ENCODE results near the gene PIK3IP1. TPM values are rescaled to one million over a fixed set of nuclear protein-coding genes. Genes with fewer than 3 reads are reported as not detected.

The PIK3IP1 gene
- total and polyA plus RNA-seq, 9 donors, result 2.7 to 4.8 (median 3.2) TPM

- peaks cover 12% of the 10 kb centered on the region for H3K27me3 ChIP-seq (ENCODE audit: control insufficient read depth, insufficient read depth, low read length)
- peaks cover 29% of the 10 kb centered on the region for H3K4me1 ChIP-seq (ENCODE audit: control insufficient read depth, insufficient read depth, low read length)
- peak overlapping the region; percentile 89 for H3K27ac ChIP-seq (ENCODE audit: low read length)
- no peaks in the 10 kb centered on the region for H3K9me3 ChIP-seq (replicated peaks; ENCODE audit: control insufficient read depth, low read depth, low read length)
- under 1% methylated on average over 80 of the region's 95 CpGs for WGBS (ENCODE audit: insufficient coverage)
- peak overlapping the region; percentile 58 for H3K4me3 ChIP-seq (ENCODE audit: low read length)
- H3K36me3 ChIP-seq (ENCODE audit: control insufficient read depth, insufficient read depth, low read length), result no peaks in the 10 kb centered on the region
- peak; percentile 96 for DNase-seq
These were observed 1.5 kb downstream of the PIK3IP1 start for GRCh38 chr22:31290494-31291471.

- peaks cover 36% of the 10 kb centered on the region for H3K4me1 ChIP-seq (ENCODE audit: control insufficient read depth, insufficient read depth, low read length)
- DNase-seq, result no peak
- H3K4me3 ChIP-seq (ENCODE audit: low read length), result no peak overlapping the region
These were observed 2.9 kb downstream of the PIK3IP1 start for GRCh38 chr22:31289344-31289743.

GRCh38 chr22:31288496-31289240 lies 3.6 kb downstream of the PIK3IP1 start:
- no peaks in the 10 kb centered on the region for H3K36me3 ChIP-seq (ENCODE audit: control insufficient read depth, insufficient read depth, low read length)
- no peaks in the 10 kb centered on the region for H3K9me3 ChIP-seq (replicated peaks; ENCODE audit: control insufficient read depth, low read depth, low read length)
- H3K27me3 ChIP-seq (ENCODE audit: control insufficient read depth, insufficient read depth, low read length), result peaks cover 12% of the 10 kb centered on the region
- no peak overlapping the region for H3K4me3 ChIP-seq (ENCODE audit: low read length)
- H3K4me1 ChIP-seq (ENCODE audit: control insufficient read depth, insufficient read depth, low read length), result peaks cover 37% of the 10 kb centered on the region
- no peak overlapping the region for H3K27ac ChIP-seq (ENCODE audit: low read length)
- WGBS (ENCODE audit: insufficient coverage), result 66% methylated on average over 4 of the region's 5 CpGs
- DNase-seq, result no peak

More at GRCh38 chr22:31289344-31289743, 2.9 kb downstream of the PIK3IP1 start:
- Histone ChIP-seq H3K27me3 (ENCODE audit: control insufficient read depth, insufficient read depth, low read length) (peaks cover 12% of the 10 kb centered on the region), H3K27ac (ENCODE audit: low read length) (no peak overlapping the region), H3K36me3 (ENCODE audit: control insufficient read depth, insufficient read depth, low read length) (no peaks in the 10 kb centered on the region), H3K9me3 (replicated peaks; ENCODE audit: control insufficient read depth, low read depth, low read length) (no peaks in the 10 kb centered on the region)
- WGBS (ENCODE audit: insufficient coverage), result 80% methylated on average over 12 of the region's 13 CpGs

GRCh38 chr22:31287818-31288495 lies 4.3 kb downstream of the PIK3IP1 start:
- WGBS (ENCODE audit: insufficient coverage), result 66% methylated on average over 4 of the region's 6 CpGs
- Histone ChIP-seq H3K9me3 (replicated peaks; ENCODE audit: control insufficient read depth, low read depth, low read length) (no peaks in the 10 kb centered on the region), H3K36me3 (ENCODE audit: control insufficient read depth, insufficient read depth, low read length) (no peaks in the 10 kb centered on the region), H3K27ac (ENCODE audit: low read length) (no peak overlapping the region), H3K4me1 (ENCODE audit: control insufficient read depth, insufficient read depth, low read length) (peaks cover 40% of the 10 kb centered on the region), H3K27me3 (ENCODE audit: control insufficient read depth, insufficient read depth, low read length) (peaks cover 12% of the 10 kb centered on the region), H3K4me3 (ENCODE audit: low read length) (no peak overlapping the region)
- no peak for DNase-seq

- H3K36me3 ChIP-seq (ENCODE audit: control insufficient read depth, insufficient read depth, low read length), result peaks cover 4% of the 10 kb centered on the region
- 71% methylated on average over 6 of the region's 8 CpGs for WGBS (ENCODE audit: insufficient coverage)
- no peaks in the 10 kb centered on the region for H3K9me3 ChIP-seq (replicated peaks; ENCODE audit: control insufficient read depth, low read depth, low read length)
- H3K4me3 ChIP-seq (ENCODE audit: low read length), result no peak overlapping the region
- H3K27me3 ChIP-seq (ENCODE audit: control insufficient read depth, insufficient read depth, low read length), result peaks cover 8% of the 10 kb centered on the region
- peak; percentile 55 for DNase-seq
- H3K4me1 ChIP-seq (ENCODE audit: control insufficient read depth, insufficient read depth, low read length), result peaks cover 33% of the 10 kb centered on the region
- H3K27ac ChIP-seq (ENCODE audit: low read length), result no peak overlapping the region
These were observed 5.7 kb downstream of the PIK3IP1 start for GRCh38 chr22:31286360-31287255.

GRCh38 chr22:31284281-31285155 lies 7.8 kb downstream of the PIK3IP1 start:
- 11% methylated on average over 3 of the region's 3 CpGs for WGBS (ENCODE audit: insufficient coverage)
- no peak for DNase-seq

GRCh38 chr22:31282748-31283468 lies 9.4 kb downstream of the PIK3IP1 start:
- H3K9me3 ChIP-seq (replicated peaks; ENCODE audit: control insufficient read depth, low read depth, low read length), result no peaks in the 10 kb centered on the region
- peaks cover 14% of the 10 kb centered on the region for H3K4me1 ChIP-seq (ENCODE audit: control insufficient read depth, insufficient read depth, low read length)
- peaks cover 20% of the 10 kb centered on the region for H3K36me3 ChIP-seq (ENCODE audit: control insufficient read depth, insufficient read depth, low read length)
- H3K27me3 ChIP-seq (ENCODE audit: control insufficient read depth, insufficient read depth, low read length), result no peaks in the 10 kb centered on the region
- no peak overlapping the region for H3K4me3 ChIP-seq (ENCODE audit: low read length)
- WGBS (ENCODE audit: insufficient coverage), result 100% methylated on average over 1 of the region's 8 CpGs
- H3K27ac ChIP-seq (ENCODE audit: low read length), result no peak overlapping the region
- DNase-seq, result no peak

More at GRCh38 chr22:31284281-31285155, 7.8 kb downstream of the PIK3IP1 start:
- H3K27me3 ChIP-seq (ENCODE audit: control insufficient read depth, insufficient read depth, low read length), result no peaks in the 10 kb centered on the region
- no peak overlapping the region for H3K4me3 ChIP-seq (ENCODE audit: low read length)
- peaks cover 5% of the 10 kb centered on the region for H3K36me3 ChIP-seq (ENCODE audit: control insufficient read depth, insufficient read depth, low read length)
- H3K9me3 ChIP-seq (replicated peaks; ENCODE audit: control insufficient read depth, low read depth, low read length), result no peaks in the 10 kb centered on the region
- H3K27ac ChIP-seq (ENCODE audit: low read length), result peak overlapping the region; percentile 55
- H3K4me1 ChIP-seq (ENCODE audit: control insufficient read depth, insufficient read depth, low read length), result peaks cover 15% of the 10 kb centered on the region

GRCh38 chr22:31281733-31282132 lies 10.6 kb downstream of the PIK3IP1 start:
- Histone ChIP-seq H3K4me3 (ENCODE audit: low read length) (no peak overlapping the region), H3K27ac (ENCODE audit: low read length) (no peak overlapping the region), H3K9me3 (replicated peaks; ENCODE audit: control insufficient read depth, low read depth, low read length) (no peaks in the 10 kb centered on the region), H3K36me3 (ENCODE audit: control insufficient read depth, insufficient read depth, low read length) (peaks cover 23% of the 10 kb centered on the region), H3K27me3 (ENCODE audit: control insufficient read depth, insufficient read depth, low read length) (no peaks in the 10 kb centered on the region), H3K4me1 (ENCODE audit: control insufficient read depth, insufficient read depth, low read length) (peaks cover 14% of the 10 kb centered on the region)
- DNase-seq, result no peak
- WGBS (ENCODE audit: insufficient coverage), result 59% methylated on average over 3 of the region's 4 CpGs
